GM18861 (cell line): ENCODE data around the gene TRMO.

ENCODE experiments used
- ATAC-seq: cut with Tn5 transposase; IDR thresholded peaks from one replicate; pipeline ENCODE4 v1.9.1; 2021; ENCODE audit not compliant: unreplicated experiment

The TRMO gene

DNA sequence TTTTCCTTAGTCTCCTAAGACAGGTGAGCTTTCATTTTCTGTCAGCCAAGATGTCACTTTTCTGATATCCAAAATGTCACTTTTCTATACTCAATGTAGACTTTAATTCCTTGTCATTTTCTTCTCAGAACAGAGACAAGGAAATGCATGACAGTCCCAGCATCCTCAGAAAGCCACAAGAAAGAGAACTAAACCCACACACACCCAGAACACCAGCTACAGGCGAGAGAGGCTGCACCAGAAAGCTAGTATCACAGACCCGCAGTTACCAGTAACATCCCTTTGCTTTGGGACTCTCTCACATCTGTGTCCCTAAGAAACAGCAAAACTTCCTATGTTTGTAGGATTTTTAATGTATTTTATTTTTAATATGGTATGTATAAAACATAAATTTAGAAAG, 17.1 kb downstream of the TRMO start:
- ATAC-seq, result no peak

DNA sequence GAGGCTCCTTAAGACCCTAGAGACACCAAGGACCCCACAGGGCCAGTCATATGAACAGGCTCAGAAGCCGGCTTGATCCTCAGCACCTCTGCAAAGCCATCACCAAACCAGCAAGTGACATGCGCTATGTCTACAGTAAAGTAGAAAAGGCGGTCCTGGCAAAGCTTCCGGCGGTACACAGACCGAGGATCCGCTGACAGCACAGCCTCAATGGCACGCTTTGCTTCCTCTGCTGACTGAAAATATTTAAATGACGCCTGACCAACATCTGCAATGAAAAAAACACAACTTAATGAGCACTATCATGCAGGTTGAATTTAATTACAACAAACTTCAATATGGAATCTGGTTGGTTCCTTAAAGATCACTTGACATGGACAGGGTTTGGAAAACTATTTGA, 17.6 kb downstream of the TRMO start:
- ATAC-seq, result no peak

DNA sequence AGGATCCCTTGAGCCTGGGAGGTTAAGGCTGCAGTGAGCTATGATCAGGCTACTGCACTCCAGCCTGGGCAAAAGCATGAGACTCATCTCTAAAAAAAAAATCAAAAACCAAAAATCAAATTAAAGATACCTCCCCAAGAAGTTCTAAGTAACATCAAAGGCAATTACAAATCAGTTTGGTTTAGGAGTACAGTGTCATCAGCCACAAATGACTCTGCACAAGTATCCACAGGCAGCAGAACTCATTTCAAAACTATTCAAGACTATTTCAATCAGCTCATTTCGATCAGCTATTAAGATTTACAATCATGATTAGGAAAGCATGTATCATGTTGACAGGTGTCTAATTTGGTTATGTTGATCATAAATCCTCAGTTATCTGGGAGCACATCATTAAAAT, 19.1 kb downstream of the TRMO start:
- ATAC-seq, result no peak

DNA sequence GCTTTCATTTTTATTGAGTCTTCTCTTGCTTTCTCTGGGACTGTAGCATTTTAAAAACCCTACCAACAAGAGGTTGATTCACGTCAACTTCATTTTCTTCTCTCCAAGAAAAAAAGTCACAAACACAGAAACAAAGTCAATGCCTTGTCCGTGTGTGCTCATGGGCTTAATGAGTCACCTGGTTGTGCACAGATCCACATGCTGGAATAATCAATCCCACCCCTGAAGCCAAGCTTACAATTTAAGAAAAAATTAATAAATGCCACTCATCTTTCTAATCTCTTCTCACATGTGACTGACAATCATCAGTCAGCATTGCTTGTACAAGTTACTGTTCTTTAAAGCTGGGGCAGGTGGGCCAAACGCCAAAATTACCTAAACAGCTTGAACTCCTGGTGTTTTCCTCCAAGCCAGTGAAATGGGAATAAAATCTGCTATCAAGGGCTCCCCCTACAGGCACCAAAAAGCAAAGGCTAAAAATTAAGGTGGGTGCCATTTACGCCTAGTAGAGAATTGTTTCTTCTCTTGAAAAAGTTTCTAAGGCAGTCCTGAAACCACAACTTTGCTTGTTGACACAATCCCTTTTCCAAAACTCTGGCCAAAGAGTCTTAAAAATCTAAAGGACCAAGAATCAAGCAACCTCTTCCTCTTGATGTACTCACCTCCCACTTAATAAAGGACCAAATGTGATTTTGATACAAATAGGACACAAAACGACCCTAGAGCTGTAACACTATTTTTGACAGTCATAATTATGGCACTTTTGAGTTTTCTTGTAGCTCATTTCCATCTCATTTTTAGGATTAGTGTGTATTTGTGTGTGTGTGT, 21.3 kb downstream of the TRMO start:
- no peak for ATAC-seq

DNA sequence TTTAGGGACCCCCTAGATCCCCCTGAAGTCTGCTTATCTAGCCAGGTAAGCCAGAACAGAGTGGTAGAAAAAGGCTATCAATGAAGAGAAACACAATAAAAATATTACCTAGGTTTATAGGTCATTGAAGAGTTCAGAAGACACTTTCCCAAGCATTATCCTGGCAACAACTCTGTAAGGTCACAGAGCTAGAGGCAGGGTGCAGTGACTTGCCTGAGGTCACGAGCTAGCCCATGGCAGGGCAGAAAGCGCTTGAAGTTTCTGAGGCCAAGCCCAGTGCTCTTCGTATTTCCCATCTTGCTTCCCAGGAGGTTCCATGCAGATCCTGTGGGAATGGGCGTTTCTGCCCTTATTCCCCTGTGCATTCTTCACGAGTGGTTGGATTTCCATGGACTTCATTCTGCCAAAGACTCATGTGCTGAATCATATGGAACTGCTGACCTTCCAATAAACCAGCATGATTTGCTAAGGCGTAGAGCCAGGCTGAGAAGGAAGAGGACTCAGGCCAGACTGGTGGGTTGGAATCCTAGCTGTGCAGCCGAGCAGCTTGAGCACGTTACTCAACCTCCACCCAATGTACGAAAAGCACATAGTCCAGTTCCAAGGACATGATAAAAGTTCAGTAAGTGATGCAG, 22.1 kb downstream of the TRMO start:
- no peak for ATAC-seq

DNA sequence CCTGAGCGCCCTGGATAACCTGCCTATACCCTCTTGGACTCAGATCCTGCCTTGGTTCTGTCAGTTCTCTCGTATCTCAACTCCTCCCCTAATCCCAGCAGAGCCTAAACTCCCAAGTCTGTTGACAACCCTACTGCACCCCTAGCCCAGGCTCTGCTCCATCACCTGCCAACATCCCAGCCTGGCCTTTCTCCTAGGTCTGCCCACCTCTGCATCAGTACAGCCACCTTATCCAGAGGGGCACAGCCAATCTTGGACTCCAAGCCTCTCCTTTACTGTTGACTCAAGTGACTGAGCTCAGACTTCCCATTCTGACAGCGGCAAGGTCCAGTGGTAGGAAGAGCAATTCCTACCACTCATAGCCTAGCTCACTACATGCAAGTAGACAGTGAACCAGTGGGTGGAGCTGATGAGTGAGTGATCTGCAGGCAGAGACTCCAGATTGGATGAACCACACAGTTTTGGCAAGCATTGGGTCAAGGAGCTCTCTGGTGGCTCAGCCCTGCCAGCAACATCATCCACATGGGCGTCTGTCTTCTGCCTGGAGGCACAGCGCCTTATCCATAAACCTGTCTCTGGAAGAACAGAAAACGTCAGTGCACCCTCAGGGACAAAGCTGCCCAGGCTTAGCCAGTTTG, 26.5 kb downstream of the TRMO start:
- ATAC-seq, result no peak

DNA sequence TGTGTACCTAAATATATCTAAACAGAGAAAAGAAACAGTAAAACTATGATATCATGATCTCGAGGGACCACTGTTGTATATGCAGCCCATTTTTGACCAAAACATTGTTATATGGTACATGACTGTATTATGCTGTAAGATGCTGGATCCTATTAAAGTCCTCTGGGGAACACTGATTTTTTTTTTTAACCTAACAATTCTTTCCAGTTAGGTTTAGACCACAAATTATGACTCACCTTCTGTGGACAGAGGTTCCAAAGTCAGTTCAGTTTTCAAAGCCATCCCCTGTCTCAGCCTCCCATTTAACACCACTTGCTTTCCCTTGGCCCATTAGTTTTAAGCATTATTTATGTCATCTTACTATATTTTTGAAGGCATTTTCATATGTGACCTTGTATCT, 27.1 kb downstream of the TRMO start:
- ATAC-seq, result no peak

DNA sequence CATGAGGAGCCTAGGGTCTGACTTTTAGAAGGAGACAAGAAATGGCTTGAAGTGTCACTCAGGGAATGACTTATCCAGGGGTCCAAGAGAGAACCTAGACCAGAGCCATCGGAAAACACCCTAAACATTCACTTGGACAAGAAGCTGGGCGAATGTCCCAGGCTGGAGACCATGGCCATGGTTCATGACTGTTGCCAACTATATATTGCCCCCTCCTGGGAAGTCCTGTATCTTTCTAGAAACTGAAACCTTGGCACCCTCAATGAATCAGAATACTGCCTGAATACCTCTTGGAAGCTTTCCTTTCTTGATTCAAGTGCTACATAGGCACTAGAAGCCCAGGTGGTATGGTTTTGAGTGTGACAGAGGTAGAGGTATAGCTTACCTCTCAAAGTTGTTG, 29.9 kb downstream of the TRMO start:
- no peak for ATAC-seq

DNA sequence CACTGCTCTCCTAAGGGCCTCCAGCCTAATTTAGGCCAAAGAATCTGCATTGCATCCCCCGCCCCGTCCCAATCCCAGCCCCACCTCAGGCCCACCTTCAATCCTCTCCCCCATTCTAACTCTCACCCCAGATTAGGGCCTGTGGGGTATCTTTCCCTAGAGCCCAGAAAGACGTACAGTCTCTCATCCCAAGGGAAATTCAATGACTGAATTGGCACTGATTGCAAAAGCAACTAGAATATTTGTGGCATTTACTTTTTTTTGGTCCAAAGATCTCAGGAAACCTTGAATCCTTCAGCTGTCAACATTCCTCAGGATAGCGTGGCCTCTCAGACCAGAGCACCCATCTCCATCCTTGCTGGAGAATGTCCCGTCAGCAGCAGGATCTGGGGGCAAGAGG, 30.6 kb downstream of the TRMO start:
- ATAC-seq, result no peak

DNA sequence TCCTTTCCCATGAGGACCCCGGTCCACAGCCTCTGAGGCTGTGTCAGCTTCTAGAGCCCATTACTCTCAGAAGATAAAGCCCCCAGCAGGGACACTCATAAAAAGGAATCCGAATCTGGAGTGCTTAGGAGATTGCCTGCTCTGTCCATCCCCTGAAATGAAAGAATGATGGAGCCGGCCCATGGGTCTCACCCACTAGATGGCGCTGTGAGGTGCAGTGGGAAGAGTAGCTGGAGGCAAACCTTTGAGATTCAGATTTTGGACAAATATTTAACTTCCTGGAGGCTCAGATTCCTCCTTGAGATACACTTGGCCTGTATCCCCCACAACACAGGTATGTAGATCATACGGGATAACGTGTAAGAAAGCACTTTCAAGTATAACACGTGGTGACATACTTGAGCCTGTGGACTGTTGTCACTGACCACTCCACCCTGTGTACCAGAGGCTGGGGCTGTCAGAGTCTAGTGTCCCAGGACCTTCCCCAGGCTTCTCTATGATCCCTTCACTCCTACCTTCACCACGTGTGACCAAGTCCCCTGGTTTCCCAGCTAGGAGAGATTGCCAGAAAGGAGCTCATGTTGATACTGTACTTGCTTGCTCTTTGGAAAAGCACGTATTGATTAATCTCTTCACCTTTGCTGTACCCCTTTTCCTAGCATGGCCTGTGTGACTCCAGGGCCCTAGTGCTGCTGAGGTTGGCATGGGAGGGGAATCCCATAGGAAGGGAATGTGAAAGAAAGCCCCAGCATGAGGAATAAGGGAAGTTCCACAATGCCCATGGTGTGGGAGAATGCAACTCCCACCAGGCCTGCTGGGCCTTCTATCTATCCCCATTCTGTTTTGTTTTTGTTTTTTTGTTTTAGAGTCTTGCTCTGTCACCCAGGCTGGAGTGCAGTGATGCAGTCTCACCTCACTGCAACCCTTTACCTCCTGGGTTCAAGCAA, 32.1 kb downstream of the TRMO start:
- ATAC-seq, result no peak

DNA sequence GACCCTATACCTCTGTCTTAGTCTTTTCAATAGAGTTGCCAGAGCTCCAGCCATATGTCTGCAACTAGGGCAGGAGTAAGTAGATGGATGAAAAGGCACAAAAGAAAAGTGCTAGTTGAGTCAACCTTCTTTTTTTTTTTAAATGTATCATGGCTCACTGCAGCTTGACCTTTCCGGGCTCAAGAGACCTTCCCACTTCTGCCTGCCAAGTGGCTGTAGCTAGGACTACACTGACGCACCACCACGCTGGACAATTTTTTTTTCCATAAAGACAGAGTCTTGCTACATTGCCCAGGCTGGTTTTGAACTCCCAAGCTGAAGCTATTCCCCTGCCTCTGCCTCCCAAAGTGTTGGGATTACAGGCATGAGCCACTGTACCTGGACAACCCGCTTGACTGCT, 42.0 kb downstream of the TRMO start:
- no peak for ATAC-seq

DNA sequence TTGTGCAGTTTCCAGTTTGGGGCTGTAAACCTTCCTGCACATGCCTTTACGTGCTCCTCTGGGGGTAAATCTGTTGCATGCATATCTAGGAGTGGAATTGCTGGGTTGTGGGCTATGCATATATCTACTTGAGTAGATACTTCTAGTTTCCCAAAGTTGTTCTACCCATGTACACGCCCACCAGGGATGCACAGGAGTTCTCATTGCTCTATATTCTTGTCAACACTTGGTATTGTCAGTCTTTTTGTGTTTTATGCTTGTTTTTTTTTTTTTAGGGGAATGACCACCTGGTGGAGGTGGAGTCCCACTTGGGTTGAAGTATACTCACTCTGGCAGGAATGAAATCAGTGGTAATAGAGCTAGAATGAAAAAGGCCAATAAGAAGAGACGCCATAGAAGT, 46.2 kb downstream of the TRMO start:
- ATAC-seq, result no peak

DNA sequence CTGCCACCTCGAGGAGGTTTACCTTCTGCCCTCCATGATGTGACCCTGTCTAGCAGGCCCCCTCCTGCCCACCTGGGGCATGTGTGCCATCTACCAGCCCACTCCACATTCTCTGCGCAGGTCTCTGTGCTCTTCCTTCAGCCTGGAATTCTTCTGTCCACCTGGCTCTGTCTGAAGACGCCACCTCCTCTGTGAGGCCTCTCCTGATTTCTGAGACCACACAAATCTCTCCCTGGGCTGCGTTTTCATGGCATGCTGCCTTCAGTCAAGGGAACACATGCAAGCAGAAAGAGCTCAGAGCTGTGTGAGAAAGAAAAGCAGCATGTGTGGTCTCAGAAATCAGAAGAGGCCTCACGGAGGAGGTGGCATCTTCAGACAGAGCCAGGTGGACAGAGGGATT, 47.2 kb downstream of the TRMO start:
- ATAC-seq, result no peak

DNA sequence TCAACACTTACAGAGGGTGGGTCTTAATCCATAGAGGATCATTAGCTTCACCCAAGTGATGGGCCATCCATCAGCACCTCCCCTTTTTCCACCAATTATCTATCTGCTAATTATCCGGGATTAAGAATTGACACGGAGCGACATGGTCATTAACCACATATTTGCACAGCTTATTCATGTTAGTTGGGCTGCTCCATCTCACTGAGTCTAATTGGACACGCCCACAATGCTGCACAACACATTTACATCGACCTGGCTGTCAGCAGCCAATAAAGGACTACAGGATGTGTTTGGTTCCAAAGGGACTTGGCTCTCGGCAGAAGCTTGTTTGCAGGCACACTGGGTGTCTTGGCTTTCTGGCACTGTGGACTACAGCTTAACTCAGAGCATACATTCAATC, 47.7 kb downstream of the TRMO start:
- no peak for ATAC-seq

DNA sequence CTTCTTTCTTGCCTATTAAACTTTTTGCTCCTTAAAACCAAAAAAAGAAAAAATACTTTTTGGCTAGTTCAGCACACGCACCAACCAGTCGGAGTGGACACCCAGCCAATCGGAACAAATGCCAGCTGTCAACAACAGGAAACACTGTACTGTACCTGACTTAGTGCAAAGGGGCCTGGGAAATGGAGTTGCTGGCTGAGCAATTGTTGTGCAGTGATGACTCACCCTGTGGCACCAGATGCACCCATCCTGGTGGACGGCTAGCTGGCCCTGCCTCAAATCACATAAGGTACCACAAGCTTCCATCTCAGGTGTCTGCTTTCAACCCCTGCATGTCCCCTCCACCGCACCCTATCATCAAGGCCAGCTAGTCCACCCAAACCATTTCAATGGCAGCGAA, 48.4 kb downstream of the TRMO start:
- no peak for ATAC-seq

DNA sequence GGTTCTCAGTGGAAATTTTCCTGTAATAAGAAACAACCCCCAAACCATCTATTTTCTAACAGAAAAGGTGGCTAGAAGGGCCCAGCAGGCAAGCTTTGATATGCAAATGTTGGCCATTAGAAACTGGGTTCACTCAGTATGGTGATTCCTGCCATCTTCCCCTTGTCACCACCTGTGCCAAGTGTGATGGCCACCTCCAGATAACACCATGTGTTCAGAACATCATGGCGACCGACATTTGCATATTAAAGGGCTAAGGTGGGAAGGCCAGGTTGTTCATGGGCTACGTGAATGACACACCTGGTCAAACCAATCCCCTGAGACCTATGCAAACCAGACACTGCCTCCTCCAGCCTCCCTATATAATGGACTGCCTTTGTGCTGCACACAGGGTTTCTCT, 48.9 kb downstream of the TRMO start:
- ATAC-seq, result no peak

DNA sequence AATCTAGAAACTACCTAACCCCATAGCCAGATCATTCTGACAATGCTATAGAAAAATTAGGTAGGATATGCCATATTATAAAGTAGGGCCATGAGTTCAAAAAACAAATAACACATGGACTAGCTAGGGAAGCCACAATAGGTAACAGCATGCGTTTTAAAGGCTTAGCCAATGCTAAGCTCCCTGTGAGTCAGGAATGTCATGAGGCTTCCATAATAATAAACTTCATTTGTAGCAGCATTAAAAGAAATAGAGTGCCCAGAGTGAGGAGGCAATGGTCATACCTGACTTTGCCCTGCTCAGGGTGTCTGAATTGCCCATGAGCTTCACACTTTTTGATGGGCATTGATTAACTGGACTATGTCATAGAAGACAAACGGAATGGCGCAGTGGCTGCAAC, 53.4 kb downstream of the TRMO start:
- no peak for ATAC-seq

DNA sequence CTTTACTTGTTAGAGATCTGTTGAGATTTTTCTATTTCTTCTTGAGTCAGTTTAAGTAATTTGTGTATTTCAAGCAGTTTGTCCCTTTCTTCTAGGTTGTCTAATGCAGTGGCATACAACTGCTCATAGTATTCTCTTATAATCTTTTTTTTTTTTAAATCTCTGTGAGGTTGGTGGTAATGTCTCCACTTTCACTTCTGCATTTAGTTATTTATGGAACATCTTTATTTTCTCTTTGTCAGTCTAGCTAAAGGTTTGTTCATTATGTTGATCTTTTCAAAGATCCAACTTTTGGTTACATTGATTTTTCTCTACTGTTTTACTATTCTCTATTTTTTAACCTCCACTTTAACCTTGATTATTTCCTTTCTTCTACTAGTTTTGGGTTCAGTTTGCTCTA, 55.5 kb downstream of the TRMO start:
- ATAC-seq, result no peak

DNA sequence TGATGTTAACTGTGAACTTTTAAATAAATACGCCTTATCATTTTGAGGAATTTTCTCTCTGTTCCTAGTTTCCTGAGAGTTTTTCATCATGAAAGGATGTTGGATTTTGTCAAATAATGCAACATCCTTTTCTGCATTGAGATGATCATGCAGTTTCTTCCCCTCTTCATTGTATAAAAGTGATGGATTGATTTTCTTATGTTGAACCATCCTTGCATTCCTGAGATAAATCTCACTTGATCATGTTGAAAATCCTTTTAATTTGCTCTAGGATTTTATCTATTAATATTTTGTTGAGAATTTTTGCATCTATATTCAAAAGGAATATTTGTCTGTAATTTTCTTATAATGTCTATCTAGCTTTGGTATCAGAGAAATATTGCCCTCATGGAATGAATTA, 56.0 kb downstream of the TRMO start:
- ATAC-seq, result no peak

DNA sequence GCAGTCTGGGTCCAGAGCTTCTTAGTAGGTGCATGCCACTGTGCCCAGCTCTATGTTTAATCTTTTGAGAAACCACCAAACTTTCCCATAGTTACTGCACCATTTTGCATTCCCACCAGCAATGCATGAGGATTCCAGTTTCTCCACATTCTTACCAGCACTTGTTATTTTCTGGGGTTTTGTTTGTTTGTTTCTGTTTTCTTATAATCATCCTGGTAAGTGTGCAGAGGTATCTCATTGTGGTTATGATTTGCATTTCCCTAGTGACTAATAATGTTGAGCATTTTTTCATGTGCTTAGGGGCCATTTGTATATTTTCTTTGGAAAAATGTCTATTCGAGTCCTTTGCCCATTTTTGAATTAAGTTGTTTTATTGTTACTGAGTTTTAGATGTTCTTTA, 57.9 kb downstream of the TRMO start:
- no peak for ATAC-seq

DNA sequence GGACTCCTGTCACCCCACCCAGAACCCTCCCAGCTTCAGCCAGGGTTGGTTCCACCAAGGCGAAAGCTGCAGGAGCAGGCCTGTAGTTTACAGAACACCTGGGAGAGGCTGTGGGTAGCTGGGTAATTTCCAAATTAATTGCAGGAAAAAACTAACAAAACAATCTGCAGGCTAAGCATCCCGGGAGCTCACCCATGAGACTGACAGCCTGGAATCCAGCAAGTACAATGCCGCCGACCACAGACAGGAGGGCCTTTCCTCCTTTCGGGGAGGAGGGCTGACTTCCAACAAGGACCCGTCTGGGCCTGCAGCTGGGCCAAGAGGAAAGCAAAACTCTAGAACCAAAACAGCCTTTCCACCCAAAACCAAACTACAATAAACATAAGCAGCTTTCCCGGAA, 59.0 kb downstream of the TRMO start:
- no peak for ATAC-seq
